Thyroid gland (tissue), 4 donors: ENCODE results near the gene BAHCC1.

ENCODE experiments used
- POLR2A ChIP-seq, 2 donors: fragments of 450-650 bp; IDR thresholded peaks; one replicate each; pipeline ENCODE4 v1.6.1; 2017; ENCODE audit warnings: antibody characterized with exemption in 2 of 2, mild to moderate bottlenecking in 2 of 2, moderate library complexity in 1 of 2
- TF ChIP-seq, protein P1 (sequence below), 6 experiments: fragments of 200-600 bp in 3 of 6; fragments of 450-650 bp in 3 of 6; sonication (generic) in 3 of 6; IDR thresholded peaks; one replicate each; pipeline ENCODE4 v1.5.1; 2016 to 2019; ENCODE audit warnings: antibody characterized with exemption in 6 of 6, mild to moderate bottlenecking in 2 of 6, inconsistent platforms in 1 of 6, moderate library complexity in 1 of 6

- TF ChIP-seq, protein P1, sequence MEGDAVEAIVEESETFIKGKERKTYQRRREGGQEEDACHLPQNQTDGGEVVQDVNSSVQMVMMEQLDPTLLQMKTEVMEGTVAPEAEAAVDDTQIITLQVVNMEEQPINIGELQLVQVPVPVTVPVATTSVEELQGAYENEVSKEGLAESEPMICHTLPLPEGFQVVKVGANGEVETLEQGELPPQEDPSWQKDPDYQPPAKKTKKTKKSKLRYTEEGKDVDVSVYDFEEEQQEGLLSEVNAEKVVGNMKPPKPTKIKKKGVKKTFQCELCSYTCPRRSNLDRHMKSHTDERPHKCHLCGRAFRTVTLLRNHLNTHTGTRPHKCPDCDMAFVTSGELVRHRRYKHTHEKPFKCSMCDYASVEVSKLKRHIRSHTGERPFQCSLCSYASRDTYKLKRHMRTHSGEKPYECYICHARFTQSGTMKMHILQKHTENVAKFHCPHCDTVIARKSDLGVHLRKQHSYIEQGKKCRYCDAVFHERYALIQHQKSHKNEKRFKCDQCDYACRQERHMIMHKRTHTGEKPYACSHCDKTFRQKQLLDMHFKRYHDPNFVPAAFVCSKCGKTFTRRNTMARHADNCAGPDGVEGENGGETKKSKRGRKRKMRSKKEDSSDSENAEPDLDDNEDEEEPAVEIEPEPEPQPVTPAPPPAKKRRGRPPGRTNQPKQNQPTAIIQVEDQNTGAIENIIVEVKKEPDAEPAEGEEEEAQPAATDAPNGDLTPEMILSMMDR (IDR thresholded peaks at IDR 0.05), result peak in 1 of 6 experiments; percentile 21
- no peak for TF ChIP-seq POLR2A (IDR thresholded peaks at IDR 0.05)
These were observed 2.3 kb downstream of the BAHCC1 start for GRCh38 chr17:81397314-81398175.
